Right kidney (tissue), 1 donor: ENCODE measurements around the gene GANAB.
"Not testable (repeated sequence)": the region's sequence is repeated elsewhere in the genome, so short reads cannot be mapped to it uniquely, and the experiment has no call there.

ENCODE experiments used
- DNase-seq: peaks from one replicate; pipeline ENCODE4 v3.0.0-alpha.2; 2016

Gene GANAB

GRCh38 chr11:62671236-62671607 is 24.8 kb upstream of the GANAB start:
- DNase-seq, result no peak

GRCh38 chr11:62669420-62670161 is 23.2 kb upstream of the GANAB start:
- no peak for DNase-seq

- DNase-seq, result no peak
Measured at GRCh38 chr11:62667460-62667859, 21.0 kb upstream of the GANAB start.

DNA sequence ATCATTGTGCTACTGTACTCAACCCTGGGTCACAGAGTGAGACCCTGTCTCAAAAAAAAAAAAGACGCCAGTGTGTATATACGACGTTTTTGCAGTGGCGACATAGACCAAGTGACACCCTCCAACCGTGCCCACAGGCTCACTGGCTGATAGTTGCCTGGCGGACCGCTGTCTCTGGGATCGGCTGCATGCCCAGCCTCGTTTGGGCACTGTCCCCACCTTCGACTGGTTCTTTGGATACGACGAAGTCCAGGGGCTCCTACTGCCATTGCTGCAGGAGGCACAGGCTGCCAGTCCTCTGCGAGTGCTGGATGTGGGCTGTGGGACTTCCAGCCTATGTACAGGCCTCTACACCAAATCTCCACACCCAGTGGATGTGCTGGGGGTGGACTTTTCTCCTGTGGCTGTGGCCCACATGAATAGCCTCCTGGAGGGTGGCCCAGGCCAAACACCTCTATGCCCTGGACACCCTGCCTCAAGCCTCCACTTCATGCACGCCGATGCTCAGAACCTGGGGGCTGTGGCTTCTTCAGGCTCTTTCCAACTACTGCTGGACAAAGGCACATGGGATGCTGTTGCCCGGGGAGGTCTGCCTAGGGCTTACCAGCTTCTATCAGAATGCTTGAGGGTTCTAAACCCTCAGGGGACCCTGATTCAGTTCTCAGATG is 20.0 kb upstream of the GANAB start:
- DNase-seq, result no peak

DNA sequence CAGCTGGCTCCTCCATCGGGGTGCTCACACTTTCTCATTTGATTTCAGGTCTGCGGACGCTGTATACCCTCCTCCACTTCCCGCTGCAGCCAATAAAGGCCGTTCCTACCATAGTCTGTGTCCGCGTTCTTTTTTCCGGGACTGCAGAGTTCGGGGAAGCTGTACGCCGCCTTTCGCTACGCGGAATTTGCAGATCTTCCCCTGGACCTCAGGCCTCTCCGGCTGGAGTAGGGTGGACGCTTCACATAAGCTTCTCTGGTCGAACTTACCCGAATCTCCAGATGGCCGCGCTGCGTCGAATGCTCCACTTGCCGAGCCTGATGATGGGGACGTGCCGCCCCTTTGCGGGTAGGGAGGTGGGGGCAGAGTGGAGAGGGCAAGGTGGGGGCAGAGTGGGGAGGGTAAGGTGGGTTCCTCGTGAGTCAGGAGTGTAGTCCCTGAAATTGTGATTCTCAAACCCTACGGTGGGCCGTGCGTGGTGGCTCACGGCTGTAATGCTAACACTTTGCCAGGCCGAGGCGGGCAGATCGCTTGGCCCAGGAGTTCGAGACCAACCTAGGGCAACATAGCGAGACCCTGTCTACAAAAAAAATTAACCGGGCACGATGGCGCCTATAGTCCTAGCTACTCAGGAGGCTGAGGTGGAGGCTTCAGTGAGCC is 19.3 kb upstream of the GANAB start:
- DNase-seq, result no peak

DNA sequence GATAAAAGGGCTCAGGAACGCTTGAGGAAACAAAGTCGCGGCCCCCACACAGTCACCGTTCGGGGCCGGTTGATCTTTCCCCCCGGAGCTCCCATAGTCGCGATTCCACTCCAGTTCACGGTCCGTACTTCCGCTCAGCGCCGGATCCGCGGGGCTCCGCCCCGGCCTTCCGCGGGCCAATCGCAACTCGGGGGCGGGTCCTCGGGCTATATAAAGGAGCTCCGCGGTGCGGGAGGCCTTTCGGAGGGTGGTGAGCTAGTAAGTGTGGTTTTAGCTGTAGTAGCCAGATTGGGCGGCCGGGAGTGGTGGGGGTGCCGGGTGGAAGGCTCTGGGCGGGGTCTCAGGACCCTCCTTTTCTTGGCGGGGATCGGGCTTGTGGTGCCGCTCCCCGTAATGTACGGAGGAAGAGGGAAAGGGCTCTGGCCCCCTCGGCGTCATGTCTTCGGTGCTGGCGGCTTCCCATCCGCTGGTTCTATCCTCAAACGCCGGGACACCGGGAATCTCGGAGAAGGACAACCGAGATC is 18.7 kb upstream of the GANAB start, which contains the start of the genes C11orf98 and CSKMT:
C11orf98 (minus strand) TSS at position 136 of the 524 bp plus-strand sequence; CDS start at position 95, 41 bp downstream.
CSKMT (plus strand) TSS at position 238 of the 524 bp plus-strand sequence. CDS start 568 bp downstream, outside the sequence.
- peak; percentile 96 for DNase-seq

- DNase-seq, result no peak
Measured at GRCh38 chr11:62664405-62665074, 18.1 kb upstream of the GANAB start.

- DNase-seq, result no peak
Measured at GRCh38 chr11:62656796-62657429, 10.5 kb upstream of the GANAB start.

DNA sequence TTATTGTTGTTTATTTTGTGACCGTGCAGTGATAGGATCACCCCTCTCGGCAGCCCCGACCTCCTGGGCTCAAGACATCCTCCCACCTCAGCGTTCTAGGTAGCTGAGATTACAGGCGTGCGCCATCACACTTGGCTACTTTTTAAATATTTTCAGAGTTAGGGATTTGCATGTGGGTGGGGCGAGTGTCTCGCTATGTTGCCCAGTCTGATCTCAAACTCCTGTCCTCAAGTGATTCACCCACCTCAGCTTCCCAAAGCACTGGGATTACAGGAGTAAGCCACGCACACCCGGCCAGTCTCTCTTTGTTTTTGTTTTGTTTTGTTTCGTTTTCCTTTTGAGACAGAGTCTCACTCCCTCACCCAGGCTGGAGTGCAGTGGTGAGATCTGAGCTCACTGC is 7.9 kb upstream of the GANAB start:
- no peak for DNase-seq

- no peak for DNase-seq
Measured at GRCh38 chr11:62652161-62653006, 6.0 kb upstream of the GANAB start.

DNA sequence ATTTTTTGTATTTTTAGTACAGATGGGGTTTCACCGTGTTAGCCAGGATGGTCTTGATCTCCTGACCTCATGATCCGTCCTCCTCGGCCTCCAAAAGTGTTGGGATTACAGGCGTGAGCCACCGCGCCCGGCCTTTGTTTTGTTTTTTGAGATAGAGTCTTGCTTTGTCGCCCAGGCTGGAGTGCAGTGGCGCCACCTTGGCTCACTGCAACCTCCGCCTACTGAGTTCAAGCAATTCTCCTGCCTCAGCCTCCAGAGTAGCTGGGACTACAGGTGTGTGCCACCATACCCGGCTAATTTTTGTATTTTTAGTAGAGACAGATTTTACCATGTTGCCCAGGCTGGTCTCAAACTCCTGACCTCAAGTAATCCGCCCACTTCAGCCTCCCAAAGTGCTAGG is 3.9 kb upstream of the GANAB start:
- DNase-seq, result not testable (repeated sequence)

DNA sequence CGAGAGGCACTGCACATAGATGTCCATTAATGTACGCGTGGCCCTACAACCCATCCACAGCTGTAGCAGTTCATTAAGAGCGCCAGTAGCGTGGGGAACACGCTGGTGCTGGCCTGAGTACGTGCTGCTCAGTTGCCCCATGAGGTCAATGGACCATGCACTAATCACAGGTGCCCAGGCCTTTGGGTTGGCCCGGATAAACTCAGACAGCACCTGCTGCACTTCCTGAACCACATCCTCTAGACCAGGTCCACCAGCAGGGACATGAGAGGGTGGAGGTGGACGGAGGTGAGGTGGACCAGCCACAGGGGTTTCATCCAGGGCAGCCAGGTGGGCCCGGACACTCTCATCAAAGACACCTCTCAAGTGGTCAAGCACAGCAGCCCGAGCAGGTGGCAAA is 3.1 kb upstream of the GANAB start:
- DNase-seq, result no peak

DNA sequence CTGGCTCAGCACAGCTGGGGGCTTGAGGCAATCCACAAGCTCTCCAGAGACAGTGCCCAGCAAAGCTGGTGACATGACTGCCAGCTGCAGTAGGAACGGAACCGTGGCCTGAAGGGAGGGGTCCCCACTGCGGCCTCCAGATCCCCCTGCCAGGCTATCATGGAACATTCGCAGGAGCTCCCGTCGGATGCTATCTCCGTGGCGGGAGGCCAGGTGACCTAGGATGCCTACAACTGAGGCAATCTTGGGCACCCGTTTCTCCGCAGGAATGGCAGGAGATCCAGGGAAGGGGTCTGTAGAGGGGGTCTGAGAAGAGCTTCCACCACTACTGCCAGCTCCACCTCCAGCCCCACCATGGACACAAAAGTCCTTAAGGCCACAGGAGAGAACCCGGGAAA is 2.6 kb upstream of the GANAB start:
- no peak for DNase-seq

GRCh38 chr11:62648185-62648966 is 2.0 kb upstream of the GANAB start:
- no peak for DNase-seq

DNA sequence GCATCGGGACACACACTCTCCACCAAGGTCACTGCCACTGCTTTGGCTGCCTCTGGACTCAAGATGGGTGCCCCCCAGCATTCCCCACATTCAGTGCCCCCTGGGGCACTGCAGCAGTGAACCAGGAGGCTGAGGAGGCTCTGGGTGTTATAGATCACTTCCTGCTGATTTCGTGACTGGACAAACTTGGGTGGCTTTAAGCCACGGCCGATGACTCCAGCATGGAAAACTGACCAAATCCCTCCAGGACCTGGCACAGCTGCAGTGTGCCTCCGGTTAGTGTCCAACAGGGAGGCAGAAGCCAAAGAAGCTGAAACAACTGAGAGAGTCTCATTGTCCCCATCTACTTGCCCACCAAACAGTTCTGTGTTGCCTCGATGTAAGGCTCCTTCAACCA is 1.2 kb upstream of the GANAB start:
- DNase-seq, result no peak

GRCh38 chr11:62646825-62647608 is 604 bp upstream of the GANAB start:
- DNase-seq, result no peak

DNA sequence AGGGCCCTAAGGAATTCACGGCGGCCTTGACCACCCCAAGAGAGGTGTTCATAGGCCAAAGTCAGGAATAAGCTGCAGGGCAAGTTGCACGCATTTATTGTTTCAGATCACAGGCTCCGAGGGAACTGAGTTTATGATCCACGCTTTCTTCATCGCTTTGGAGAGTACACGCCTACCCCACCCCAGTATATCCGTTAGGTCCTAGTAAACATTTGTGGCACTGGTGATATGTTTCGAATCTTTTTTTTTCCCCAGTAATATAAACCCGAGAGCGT is 805 bp downstream of the GANAB start:
- DNase-seq, result no peak

DNA sequence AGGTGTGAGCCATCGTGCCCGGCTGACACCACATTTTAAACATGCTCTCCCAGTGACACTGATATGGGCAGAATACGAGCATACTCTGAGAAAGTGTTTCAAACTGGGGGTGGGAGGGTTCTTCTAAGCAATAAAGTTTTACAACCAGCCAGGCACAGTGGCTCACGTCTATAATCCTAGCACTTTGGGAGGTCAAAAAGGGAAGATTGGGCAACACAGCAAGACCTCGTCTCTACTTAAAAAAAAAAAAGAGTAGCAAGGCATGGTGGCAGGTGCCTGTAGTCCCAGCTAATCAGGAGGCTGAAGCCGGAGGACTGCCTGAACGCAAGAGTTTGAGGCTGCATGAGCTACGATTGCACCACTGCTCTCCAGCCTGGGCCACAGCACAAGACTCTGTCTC is 2.2 kb downstream of the GANAB start:
- DNase-seq, result no peak

GRCh38 chr11:62632492-62632891 is 13.9 kb downstream of the GANAB start:
- DNase-seq, result no peak

- no peak for DNase-seq
Measured at GRCh38 chr11:62627713-62628112, 18.7 kb downstream of the GANAB start.
